ENCODE data around the gene TUBA4B.
"Not testable (repeated sequence)": the region's sequence is repeated elsewhere in the genome, so short reads cannot be mapped to it uniquely, and the experiment has no call there.

Gene TUBA4B

DNA sequence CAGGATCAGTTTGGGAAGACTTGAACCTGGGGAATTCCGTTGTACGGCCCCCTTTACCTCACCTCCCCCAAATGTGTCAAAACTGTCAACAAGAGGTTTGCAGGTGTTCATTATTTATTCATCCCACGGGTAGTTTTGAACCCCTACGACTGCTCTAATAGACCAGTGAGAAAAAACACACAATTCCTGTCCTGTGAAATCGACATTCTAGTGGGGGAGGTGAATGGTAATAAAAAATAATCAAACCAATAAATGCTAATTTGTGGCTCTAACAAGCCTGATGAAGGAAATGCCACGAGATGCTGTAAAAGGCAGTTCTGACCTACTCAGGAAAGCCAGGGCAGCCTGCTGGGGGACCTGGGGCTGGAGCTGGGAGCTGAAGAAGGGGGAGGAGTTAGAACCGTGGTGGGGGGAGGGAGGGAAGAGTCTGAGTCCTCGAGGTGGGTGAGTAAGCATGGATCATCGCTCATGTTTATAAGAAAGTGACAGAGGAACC is 25.7 kb downstream of the TUBA4B start:
- DNase-seq: no peak

DNA sequence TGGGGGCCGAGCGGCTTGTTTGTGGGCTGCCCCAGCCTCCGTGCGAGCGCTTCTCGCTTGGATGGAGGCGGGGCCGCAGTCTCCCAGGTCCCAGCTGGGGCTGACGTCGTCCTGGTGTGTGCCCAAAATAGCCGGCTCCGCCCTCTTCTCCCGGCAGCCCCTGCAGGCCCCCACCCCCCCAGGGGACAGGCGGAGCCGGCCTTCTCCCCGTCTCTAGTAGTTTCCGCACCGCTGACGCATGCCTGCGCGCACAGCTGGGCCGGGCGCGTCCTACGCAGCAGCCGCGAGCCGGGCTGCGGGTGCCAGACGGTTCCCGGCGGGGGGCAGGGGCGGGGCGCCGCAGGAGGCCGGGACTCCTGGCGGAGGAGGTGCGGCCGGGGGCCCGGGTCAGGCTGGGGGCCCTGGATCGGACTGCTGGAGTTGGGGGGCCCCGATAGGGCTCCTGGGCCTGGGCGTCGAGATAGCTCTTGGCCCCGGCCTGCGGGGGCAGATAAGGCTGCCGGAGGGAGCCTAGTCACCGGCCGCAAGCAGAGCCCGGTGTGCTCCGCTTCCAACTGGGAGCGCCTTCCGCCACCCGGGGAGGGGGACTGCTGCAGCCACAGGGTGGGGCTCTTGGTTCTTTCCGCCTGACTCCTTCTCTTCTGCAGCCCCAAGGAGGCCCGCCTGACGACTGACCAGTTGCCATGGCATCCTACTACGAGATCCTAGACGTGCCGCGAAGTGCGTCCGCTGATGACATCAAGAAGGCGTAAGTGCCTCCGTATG is 26.3 kb downstream of the TUBA4B start, which contains the start of gene DNAJB2:
Gene DNAJB2, plus strand, starts transcription at position 216 of the 765 bp plus-strand sequence. Its CDS starts 468 bp downstream, at position 684.
- DNase-seq: peak; percentile 98

DNA sequence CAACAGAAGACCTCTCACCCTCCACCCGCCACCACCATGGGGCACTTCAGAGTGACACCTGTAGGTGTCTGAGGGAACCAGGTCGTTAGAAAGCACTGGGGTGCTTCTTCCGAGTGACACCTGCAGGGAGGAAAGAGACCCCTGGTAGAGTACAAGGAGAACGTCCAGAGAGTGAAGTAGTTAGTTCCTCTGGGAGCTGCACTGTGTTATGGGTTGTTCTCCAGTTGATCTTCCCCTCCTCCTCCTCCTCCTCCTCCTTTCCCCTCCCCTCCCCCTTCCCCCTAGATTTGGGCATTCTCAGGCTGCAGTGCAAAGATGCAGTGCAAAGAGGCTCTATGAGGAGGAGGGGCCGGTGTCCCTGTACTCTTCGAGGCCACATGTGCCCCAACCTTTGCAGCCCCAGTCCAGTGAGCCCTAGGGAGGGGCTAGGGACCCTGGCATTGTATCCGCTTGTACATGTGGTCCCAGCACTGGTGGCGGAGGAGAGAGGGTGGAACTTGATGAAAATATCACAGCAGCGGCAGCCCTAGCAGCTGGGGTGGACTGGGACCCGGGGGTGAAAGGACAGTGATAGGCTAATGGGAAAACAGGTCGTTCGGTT is 27.0 kb downstream of the TUBA4B start:
- no peak for DNase-seq

DNA sequence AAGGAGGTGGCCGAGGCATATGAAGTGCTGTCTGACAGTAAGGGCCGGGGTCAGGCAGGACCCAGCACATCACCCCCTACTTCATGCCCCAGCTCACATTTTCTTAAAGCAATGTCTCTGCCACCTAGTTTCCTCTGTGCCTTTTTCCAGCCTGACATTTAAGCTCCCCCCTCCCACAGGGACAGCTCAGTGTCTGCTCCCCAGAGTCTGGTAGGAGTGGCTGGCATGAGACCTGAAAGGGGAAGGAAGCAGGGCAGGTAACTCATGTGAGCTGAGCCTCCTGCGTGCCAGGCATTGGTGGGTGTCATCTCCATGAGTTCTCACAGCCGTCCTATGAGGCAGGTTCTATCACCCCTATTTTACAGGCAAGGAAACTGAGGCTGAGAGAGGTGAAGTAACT is 27.6 kb downstream of the TUBA4B start:
- DNase-seq: no peak

DNA sequence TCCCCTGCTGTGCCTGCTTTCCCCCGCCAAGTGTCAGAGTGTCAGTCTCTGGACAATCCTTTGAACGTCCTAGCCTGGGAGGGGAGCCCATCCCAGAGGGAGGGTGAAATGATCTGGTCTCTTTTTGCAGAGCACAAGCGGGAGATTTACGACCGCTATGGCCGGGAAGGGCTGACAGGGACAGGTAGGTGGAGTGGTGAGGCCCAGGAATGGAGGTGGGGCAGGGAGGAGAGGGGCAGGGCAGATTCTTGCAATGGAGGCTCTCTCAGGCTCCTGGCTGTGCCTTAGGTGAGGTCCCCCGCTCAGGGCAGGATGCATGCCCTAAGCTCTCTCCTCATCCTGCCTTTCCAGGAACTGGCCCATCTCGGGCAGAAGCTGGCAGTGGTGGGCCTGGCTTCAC is 28.5 kb downstream of the TUBA4B start:
- no peak for DNase-seq

DNA sequence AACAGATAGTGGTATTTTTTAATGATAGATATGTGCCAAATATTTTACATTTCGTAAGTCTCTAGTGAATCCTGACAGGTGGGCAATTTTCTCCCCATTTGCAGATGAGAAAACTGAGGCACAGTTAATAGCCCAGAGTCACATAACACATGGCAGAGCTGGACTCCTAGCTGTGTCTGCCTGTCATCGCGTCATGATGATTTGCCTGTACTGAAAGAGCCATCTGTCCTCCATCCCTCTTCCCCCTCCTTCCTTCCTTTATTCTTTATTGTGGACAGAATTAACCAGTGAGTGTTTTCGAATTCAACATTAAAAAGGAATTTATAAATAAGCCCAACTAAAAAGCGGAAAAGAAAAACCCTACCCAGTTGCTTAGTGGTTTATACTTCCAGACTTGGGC is 29.3 kb downstream of the TUBA4B start:
- no peak for DNase-seq

DNA sequence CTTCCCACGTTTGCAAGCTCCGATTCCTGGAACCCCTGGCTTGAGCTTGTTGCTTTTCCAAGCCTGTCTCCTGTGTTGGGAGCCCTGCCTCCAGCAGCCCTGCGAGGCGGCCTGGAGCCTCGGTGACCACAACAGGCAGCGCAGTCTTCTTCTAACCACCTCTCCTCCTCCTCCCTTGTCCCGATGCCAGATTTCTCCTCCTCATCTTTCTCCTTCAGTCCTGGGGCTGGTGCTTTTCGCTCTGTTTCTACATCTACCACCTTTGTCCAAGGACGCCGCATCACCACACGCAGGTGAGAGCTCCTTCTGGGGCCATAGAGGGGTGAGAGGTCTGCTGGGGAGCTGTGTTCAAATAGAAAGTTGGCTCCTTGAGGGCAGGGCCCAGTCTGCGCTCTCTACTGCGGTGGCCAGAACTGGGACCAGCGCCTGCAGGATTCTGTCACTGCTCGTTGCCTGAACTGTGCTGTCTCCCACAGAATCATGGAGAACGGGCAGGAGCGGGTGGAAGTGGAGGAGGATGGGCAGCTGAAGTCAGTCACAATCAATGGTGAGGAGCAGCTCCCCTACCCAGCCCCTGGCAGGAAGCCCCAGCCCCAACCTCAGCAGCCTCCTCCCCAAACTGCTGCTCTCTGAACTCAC is 30.0 kb downstream of the TUBA4B start:
- no peak for DNase-seq

DNA sequence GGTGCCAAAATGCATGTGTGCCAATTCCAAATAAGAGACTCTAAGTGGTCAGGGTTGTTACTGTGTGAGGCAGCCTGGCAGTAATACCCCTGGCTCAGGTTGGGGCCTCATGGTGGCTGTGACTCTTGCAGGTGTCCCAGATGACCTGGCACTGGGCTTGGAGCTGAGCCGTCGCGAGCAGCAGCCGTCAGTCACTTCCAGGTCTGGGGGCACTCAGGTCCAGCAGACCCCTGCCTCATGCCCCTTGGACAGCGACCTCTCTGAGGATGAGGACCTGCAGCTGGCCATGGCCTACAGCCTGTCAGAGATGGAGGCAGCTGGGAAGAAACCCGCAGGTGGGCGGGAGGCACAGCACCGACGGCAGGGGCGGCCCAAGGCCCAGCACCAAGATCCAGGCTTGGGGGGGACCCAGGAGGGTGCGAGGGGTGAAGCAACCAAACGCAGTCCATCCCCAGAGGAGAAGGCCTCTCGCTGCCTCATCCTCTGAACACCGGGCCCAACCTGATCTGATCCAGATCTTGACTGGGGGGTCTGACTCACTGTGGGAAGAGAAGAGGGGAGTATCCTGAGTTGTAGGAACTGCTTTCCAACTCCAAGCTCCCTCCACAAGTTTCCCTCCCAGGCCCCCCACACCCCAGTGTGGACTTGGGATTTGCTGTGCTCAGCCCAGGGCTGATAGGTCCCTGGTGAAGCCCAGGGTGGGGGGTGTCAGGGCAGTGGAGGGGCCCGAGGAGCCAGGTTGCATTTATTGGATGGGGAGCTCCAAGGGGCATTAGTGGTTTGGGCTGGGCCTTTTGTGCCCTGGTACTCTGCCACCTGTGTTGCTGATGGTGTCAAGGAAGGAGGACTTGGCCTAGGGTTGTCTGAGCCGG is 31.7 kb downstream of the TUBA4B start:
- DNase-seq: no peak

DNA sequence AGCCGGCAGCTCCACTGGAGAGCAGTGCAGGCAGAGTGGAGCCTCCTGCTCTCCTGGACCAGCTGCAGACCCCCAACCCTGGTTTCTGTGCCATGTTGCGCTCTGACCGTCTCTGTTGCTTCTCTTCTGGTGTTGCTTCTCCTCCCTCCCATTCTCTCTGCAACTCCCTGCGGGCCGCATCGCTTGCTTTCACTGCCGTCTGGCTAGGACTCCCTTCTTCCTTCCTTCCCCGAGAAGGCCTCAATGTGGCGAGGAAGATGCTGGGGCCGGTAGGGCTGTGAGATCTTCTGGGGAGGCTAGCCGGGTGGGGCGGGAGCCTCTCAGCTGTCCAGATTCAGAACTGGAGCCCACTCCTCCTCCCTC is 32.3 kb downstream of the TUBA4B start:
- DNase-seq: no peak

DNA sequence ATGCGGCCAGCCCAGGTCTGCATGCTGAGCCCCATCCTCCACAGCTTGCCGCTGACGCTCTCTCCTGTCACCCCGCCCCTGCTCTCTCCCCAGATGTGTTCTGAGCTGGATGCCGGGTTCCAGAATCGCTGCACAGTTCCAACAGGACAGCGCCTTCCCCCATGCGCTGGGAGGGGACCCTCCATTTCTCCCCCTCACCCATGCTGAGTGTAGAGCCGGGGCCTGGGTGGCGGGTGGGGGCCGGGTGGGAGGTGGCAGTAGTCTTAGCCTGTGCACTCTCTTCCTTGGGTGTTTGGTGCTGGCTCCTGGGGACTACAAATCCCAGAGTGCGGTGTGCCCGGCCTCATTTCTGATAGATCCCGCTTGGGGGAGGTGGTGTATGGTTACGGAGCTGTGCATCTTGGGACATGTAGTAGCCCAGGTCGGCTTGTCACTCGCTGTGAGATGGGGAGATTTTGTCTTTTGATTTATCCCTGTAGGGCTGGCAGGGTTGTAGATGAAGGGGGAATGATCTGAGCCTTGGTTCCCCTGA is 32.9 kb downstream of the TUBA4B start:
- DNase-seq: no peak

DNA sequence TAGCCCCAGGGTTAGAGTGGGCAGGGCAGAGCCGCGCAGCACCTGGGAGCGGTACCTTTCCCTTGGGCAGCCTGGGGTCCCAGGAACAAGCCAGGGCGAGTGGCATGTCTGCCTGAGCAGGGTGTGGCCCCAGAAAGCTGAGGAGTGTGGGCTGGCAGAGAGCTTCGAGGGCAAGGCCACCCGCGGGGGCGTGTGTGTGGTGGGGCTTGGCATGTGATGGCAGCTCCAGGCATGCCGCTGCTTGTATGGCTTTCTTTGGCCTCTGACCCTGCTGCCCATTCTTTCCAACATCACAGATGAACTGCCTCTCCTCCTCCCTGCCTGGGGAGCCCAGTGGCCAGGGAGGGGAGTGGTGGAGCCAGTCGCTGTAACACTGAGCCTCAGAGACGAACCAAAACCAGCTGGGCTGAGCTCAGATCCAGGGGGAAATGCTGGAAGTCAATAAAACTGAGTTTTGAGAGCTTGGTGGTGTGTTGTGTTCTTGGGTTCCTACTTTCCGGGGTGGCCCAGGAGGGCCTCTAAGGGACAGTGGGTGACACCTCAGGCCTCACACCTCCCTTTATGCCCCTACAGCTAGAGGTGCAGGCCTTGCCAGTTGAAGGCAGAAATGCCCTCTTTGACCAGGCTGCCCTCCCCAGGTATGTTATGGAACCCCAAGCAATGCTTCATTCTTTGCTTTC is 33.5 kb downstream of the TUBA4B start:
- no peak for DNase-seq

DNA sequence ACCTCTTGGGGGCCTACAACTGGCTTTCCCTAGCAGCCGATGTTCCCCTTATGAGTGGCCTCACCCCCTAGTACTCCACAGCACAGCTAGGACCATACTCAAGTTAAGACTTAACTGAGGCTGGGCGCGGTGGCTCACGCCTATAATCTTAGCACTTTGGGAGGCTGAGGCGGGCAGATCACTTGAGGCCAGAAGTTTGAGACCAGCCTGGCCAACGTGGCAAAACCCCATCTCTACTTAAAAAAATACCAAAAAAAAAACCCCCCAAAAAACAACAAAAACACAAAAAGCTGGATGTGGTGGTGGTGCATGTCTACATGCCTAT is 34.0 kb downstream of the TUBA4B start:
- DNase-seq: not testable (repeated sequence)

DNA sequence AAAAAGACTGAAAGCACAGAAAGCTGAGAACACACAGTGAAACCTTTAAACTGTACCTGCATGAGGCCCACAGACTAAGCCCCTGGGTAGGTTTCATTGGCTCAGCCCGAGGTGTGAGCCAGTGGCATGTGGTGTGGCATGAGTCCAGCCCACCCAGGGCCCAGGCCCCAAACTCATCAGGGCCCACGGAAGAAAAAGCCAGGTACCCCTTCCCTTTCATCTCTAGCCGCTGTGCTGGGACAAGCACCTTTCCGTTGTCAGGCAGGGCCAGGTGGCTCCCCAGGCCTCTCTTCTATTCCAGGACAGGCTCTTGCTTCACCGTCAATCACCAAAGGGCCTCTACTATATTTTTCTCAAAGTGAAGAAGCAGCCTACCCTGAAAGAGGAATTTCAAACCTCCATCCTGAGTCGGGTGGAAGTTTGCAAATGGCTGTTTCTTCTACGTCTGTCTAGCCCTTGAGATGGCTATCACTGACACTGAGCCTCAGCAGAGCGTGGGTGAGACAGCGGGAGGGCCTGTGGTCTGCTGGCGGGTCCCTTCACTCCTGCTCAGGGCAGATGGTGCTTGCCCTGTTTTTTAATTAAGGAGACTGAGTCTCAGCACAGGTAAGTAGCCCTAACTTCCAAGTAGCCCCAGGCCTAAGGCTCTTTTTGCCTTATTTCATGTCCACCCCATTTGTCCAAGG is 34.7 kb downstream of the TUBA4B start:
- DNase-seq: no peak

DNA sequence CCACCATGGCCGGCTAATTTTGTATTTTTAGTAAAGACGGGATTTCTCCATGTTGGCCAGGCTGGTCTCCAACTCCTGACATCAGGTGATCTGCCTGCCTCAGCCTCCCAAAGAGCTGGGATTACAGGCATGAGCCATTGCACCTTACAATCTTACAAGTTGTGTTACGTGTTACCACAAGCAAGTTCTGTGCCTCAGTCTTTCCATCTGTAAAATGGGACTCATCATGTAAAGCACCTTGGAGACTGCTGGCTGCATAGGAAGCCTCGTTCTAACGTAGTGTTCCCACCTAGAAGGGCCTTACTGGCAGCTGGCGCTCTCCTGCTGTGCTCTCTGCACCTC is 36.1 kb downstream of the TUBA4B start:
- no peak for DNase-seq

DNA sequence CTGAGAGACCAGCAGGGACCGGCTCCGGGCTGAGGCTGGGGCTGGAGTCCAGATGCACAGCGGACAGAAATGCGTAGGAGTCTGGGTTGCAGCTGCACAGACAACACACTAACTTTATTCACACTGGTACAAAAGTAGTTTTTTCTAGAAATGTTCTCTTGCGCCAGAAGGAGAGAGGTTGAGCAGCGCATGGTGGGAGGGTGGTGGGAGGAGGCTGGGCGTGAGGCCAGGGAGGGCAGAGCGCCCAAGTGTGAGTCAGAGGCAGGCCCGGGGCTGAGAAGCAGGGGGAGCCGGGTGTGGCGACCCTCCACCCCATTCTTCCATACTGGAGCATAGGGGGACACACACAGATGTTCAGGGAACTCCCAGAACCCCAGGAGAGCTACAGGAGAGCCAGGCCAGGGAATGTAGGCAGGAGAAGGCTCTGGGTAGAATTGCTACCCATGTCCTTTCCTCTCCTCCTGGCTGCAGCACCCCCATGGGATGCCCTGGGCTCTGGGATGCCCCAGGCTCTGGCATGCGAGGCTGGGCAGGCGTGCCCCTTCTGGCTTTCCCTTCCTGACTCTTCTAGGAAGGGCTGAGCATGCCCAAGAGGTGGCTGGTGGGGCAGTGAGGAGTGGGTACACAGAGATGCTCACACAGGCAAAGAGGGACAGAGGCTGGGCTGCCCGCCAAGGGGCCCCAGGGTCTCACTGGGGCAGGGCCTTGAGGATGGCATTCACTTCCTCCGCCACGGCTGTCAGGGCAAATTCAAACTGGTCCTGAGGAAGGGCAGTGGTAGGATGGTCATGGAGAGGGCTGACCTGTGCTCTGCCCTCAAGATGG is 36.7 kb downstream of the TUBA4B start:
- no peak for DNase-seq

DNA sequence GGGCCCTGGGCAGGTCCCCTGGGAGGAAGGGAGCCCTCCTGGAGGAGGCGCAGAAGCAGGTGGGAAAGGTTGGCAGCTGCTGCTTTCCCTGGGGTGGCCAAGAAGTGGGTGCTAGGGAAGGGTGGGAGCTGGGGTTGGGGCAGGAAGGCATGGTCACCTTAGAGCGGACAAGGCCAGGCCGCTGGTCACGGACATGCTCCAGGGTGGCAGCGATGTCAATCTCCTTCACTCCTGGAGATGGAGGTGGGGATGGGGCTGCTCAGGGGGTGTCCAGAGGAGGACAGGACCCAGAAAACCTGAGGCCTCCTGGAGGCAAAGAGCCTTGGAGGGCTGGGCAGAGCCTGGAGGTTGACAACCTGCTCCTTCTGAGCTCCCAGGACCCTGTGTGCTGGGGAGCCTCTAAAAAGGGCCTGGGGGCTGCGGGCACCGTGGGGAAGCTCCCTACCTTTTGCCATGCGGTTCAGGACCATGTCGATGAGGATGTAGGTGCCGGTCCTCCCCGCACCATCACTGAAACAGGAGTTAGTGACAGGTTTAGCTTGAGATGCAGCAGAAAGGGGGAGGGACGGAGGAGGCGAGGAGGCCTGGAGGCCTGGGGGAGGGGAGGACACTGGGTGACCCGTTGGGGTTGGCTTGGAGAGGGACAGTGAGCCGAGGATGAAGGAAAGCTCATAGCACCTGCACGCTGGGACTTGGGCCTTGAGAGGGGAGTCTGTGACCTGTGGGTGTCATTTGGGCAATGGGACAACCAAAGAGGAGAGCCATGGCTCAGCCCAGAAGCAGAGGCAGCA is 37.5 kb downstream of the TUBA4B start:
- no peak for DNase-seq

DNA sequence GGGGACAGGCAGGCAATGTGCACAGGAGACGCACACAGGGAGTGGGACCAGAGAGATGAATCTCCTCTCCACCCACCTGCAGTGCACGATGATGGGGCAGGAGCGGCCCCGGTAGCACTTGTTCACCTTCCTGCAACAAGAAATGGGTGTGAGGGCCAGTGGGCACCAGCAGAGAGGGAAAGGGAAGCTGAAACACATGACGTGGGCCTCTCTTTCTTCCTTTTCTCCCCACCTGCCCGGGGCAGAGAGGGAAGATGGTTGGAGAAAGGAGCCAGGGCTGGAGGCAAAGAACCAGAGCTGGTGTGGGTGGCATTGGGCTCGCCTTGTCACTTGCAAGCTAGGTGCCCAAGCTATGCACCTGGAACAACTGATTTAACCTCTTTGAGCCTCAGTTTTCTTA is 38.4 kb downstream of the TUBA4B start:
- no peak for DNase-seq

DNA sequence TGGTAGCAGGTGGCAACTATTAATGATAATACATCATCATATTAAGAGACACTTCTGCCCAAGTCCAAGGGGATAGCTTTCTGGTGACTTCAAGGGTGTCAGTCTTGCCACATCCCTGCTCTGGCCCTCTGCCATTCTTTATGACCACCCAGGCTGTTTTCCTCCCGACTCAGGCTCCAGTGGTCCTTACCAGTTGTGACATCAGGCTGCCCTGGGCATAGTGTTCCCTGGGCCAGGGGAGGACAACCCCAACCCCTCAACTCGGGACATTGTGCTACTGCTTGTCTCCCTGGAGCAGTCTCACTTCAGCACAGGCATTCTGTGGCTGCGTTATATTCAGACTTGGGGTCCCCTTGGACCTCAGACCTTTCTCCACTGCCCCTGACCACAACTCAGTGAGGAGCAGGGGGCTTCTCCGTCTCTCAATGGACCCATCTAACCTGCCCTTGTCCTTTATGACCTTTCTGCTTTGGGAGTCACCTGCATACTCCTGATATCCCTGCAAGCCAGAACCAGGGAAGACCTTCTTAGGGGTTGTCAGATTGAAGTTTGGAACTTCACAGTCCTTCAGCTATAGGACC is 39.0 kb downstream of the TUBA4B start:
- DNase-seq: no peak

DNA sequence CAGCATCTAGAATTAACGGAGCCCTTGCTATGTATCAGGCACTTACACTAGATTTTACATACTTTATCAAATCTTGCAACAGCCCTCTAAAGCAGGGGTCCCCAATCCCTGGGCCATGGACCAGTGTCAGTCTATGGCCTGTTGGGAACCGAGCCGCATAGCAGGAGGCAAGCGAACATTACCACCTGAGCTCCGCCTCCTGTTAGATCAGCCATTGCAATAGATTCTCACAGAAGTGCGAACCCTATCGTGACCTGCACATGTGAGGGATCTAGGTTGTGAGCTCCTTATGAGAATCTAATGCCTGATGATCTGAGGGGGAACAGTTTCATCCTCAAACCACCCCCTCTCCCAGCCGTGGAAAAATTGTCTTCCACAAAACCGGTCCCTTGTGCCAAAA is 39.6 kb downstream of the TUBA4B start:
- DNase-seq: no peak

DNA sequence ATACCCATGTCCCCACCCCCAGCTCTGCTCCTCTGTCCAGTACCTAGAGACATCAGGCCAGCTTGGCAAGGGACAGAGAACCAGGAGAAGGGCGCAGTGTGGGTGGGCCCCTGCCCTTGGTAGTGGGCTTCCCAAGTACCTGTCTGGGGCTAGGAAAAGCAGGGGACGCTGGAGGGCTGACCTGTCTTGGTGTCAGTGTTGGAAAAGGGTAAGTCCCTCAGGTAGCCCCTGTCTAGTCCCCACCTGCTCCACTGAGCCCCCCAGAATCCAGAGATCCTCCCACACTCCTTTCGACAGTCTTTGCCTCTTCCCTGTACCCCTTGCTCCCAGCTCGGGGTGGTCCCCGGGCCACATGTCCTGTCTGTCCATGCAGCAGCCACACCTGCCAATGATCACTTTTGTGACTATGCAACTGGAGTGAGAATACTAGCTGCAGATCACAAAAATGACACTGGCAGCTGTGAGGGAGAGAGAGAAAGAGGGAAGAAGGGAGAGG is 40.7 kb downstream of the TUBA4B start:
- DNase-seq: no peak
